ENCODE data around the gene SRI. TPM values are rescaled to one million over a fixed set of nuclear protein-coding genes. Genes with fewer than 3 reads are reported as not detected.
A peak's percentile ranks its signal among the peaks of the same experiment; 100 is the strongest.

Gene SRI
- polyA plus RNA-seq, 1 donor (not counting 4 experiments of a cell fraction or from before 2014, with no cell fraction given), result 206 TPM

DNA sequence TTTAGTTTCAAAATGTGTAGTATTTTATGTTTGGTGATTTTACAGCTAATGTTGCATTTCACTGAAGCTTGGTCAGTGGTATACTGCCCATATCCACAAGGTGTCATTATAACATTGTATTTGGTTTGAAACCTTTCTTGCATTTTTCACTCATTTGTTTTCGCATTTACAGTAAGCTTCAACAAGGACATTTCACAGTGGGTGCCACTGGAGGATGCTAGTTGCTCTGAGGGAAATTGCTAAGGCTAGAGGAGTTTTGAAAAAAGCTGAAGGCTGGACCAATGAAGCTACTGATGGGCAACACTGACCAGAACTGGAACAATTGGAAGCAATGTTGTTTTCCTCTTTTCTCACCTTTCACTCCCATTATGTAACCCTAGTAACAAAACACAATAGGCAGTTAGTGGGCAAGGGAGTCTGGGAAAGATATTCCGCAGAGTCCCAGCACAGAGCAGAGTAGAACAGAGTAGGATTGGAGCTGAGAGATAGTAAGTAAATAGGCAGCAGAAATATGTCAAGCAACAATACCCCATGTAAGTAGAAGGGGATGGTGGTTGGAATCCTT lies 23.6 kb upstream of the SRI start:
- H3K9ac ChIP-seq (ENCODE audit: control insufficient read depth, extremely low read depth, insufficient read depth, low read length), result no peak overlapping the region
- no peaks in the 10 kb centered on the region for H3K27me3 ChIP-seq (ENCODE audit: control insufficient read depth, extremely low read depth, insufficient read depth, low read length)
- no peaks in the 10 kb centered on the region for H3K36me3 ChIP-seq (ENCODE audit: control insufficient read depth in 2 of 2, extremely low read depth in 1 of 2, insufficient read depth in 2 of 2, low read length in 2 of 2)
- H4K20me1 ChIP-seq (ENCODE audit: control insufficient read depth, extremely low read depth, insufficient read depth, low read length), result no peaks in the 10 kb centered on the region
- FAIRE-seq (peak; percentile 77), DNase-seq (ENCODE audit: low read depth, low spot score) (no peak)
- no peak overlapping the region for H2AFZ ChIP-seq (ENCODE audit: control insufficient read depth, low read length)
- no peaks in the 10 kb centered on the region for H3K79me2 ChIP-seq (ENCODE audit: control insufficient read depth, insufficient read depth, low read length)
- dilution Hi-C loops (cut with MboI; ENCODE audit: extremely low pct_ligation_motif_present, low sequenced_read_pairs), result no loop called here
- H3K9me3 ChIP-seq (ENCODE audit: control insufficient read depth, low read depth, low read length), result no peaks in the 10 kb centered on the region
- H3K4me1 ChIP-seq (ENCODE audit: control insufficient read depth, extremely low read depth, insufficient read depth, low read length), result no peaks in the 10 kb centered on the region
- no peak overlapping the region for H3K4me3 ChIP-seq (ENCODE audit: control insufficient read depth in 2 of 3, extremely low read depth in 1 of 3, insufficient read depth in 2 of 3, low read depth in 1 of 3, low read length in 3 of 3)
- no peak overlapping the region for H3K27ac ChIP-seq (ENCODE audit: control insufficient read depth, insufficient read depth, low read length)
- no peaks in the 10 kb centered on the region for H3K9me1 ChIP-seq (ENCODE audit: control insufficient read depth, extremely low read depth, insufficient read depth, low read length)
- no peak for TF ChIP-seq EZH2 (IDR thresholded peaks at IDR 0.05; ENCODE audit: low read length)
- TF ChIP-seq, protein P1, sequence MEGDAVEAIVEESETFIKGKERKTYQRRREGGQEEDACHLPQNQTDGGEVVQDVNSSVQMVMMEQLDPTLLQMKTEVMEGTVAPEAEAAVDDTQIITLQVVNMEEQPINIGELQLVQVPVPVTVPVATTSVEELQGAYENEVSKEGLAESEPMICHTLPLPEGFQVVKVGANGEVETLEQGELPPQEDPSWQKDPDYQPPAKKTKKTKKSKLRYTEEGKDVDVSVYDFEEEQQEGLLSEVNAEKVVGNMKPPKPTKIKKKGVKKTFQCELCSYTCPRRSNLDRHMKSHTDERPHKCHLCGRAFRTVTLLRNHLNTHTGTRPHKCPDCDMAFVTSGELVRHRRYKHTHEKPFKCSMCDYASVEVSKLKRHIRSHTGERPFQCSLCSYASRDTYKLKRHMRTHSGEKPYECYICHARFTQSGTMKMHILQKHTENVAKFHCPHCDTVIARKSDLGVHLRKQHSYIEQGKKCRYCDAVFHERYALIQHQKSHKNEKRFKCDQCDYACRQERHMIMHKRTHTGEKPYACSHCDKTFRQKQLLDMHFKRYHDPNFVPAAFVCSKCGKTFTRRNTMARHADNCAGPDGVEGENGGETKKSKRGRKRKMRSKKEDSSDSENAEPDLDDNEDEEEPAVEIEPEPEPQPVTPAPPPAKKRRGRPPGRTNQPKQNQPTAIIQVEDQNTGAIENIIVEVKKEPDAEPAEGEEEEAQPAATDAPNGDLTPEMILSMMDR (optimal IDR thresholded peaks at IDR 0.05 in 1 of 3, IDR thresholded peaks at IDR 0.05 in 1 of 3, conservative IDR thresholded peaks at IDR 0.05 in 1 of 3; ENCODE audit: extremely low read depth in 1 of 3, insufficient read depth in 2 of 3, low read length in 3 of 3), result peak; percentile 54 to 85 (median 71)
- no peak overlapping the region for H3K4me2 ChIP-seq (ENCODE audit: control insufficient read depth, extremely low read depth, insufficient read depth, low read depth, low read length)

- Histone ChIP-seq H2AFZ (ENCODE audit: control insufficient read depth, low read length) (no peak overlapping the region), H3K9me1 (ENCODE audit: control insufficient read depth, extremely low read depth, insufficient read depth, low read length) (no peaks in the 10 kb centered on the region), H3K4me3 (ENCODE audit: control insufficient read depth in 2 of 3, extremely low read depth in 1 of 3, insufficient read depth in 2 of 3, low read depth in 1 of 3, low read length in 3 of 3) (no peak overlapping the region), H3K27me3 (ENCODE audit: control insufficient read depth, extremely low read depth, insufficient read depth, low read length) (no peaks in the 10 kb centered on the region), H3K4me2 (ENCODE audit: control insufficient read depth, extremely low read depth, insufficient read depth, low read depth, low read length) (no peak overlapping the region), H3K27ac (ENCODE audit: control insufficient read depth, insufficient read depth, low read length) (no peak overlapping the region), H3K79me2 (ENCODE audit: control insufficient read depth, insufficient read depth, low read length) (no peaks in the 10 kb centered on the region), H4K20me1 (ENCODE audit: control insufficient read depth, extremely low read depth, insufficient read depth, low read length) (no peaks in the 10 kb centered on the region), H3K4me1 (ENCODE audit: control insufficient read depth, extremely low read depth, insufficient read depth, low read length) (no peaks in the 10 kb centered on the region), H3K36me3 (ENCODE audit: control insufficient read depth in 2 of 2, extremely low read depth in 1 of 2, insufficient read depth in 2 of 2, low read length in 2 of 2) (no peaks in the 10 kb centered on the region), H3K9me3 (ENCODE audit: control insufficient read depth, low read depth, low read length) (no peaks in the 10 kb centered on the region), H3K9ac (ENCODE audit: control insufficient read depth, extremely low read depth, insufficient read depth, low read length) (no peak overlapping the region)
- no peak for FAIRE-seq
- no peak for DNase-seq (ENCODE audit: low read depth, low spot score)
- TF ChIP-seq, protein P1 (optimal IDR thresholded peaks at IDR 0.05 in 1 of 3, IDR thresholded peaks at IDR 0.05 in 1 of 3, conservative IDR thresholded peaks at IDR 0.05 in 1 of 3; ENCODE audit: extremely low read depth in 1 of 3, insufficient read depth in 2 of 3, low read length in 3 of 3), result no peak
- no peak for TF ChIP-seq EZH2 (IDR thresholded peaks at IDR 0.05; ENCODE audit: low read length)
- dilution Hi-C loops (cut with MboI; ENCODE audit: extremely low pct_ligation_motif_present, low sequenced_read_pairs), result no loop called here
Observed at GRCh38 chr7:88239852-88240251, 20.0 kb upstream of the SRI start.
